ENCODE measurements around the gene KRTAP10-6. TPM values are rescaled to one million over a fixed set of nuclear protein-coding genes. Genes with fewer than 3 reads are reported as not detected.

KRTAP10-6 gene
- total RNA-seq, 1 donor from 2014 or later = not detected

Other genes starting within 250 kb of the KRTAP10-6 start
- 1.4 TPM for gene TRPM2, start 238.9 kb downstream of the KRTAP10-6 start, total RNA-seq
- 22.0 TPM for gene LRRC3, start 137.0 kb downstream of the KRTAP10-6 start, total RNA-seq
- gene KRTAP10-1, start 52.3 kb downstream of the KRTAP10-6 start, total RNA-seq = not detected
- not detected for gene KRTAP10-2, start 41.0 kb downstream of the KRTAP10-6 start, total RNA-seq
- not detected for gene KRTAP10-3, start 33.7 kb downstream of the KRTAP10-6 start, total RNA-seq
- not detected for gene KRTAP10-4, start 18.8 kb downstream of the KRTAP10-6 start, total RNA-seq
- gene KRTAP10-5, start 11.9 kb downstream of the KRTAP10-6 start, total RNA-seq = not detected
- gene KRTAP10-7, start 8.1 kb upstream of the KRTAP10-6 start, total RNA-seq = not detected
- not detected for gene KRTAP10-8, start 19.6 kb upstream of the KRTAP10-6 start, total RNA-seq
- gene KRTAP10-9, start 34.6 kb upstream of the KRTAP10-6 start, total RNA-seq = not detected
- gene KRTAP10-10, start 44.9 kb upstream of the KRTAP10-6 start, total RNA-seq = not detected
- not detected for gene KRTAP10-11, start 53.9 kb upstream of the KRTAP10-6 start, total RNA-seq
- gene KRTAP12-4, start 62.2 kb upstream of the KRTAP10-6 start, total RNA-seq = not detected
- gene KRTAP12-3, start 65.4 kb upstream of the KRTAP10-6 start, total RNA-seq = not detected
- gene KRTAP12-2, start 74.4 kb upstream of the KRTAP10-6 start, total RNA-seq = not detected
- gene KRTAP12-1, start 89.7 kb upstream of the KRTAP10-6 start, total RNA-seq = not detected
- gene KRTAP10-12, start 104.7 kb upstream of the KRTAP10-6 start, total RNA-seq = not detected
- gene TSPEAR, start 119.1 kb upstream of the KRTAP10-6 start, total RNA-seq = not detected
- 43.4 TPM for gene UBE2G2, start 209.3 kb upstream of the KRTAP10-6 start, total RNA-seq
- 32.2 TPM for gene SUMO3, start 225.6 kb upstream of the KRTAP10-6 start, total RNA-seq